ENCODE data around the gene TTC31. TPM values are rescaled to one million over a fixed set of nuclear protein-coding genes. Genes with fewer than 3 reads are reported as not detected.

TTC31 gene
- total and polyA plus RNA-seq, 2 experiments from 2014 or later = 15.9 to 20.4 TPM

DNA sequence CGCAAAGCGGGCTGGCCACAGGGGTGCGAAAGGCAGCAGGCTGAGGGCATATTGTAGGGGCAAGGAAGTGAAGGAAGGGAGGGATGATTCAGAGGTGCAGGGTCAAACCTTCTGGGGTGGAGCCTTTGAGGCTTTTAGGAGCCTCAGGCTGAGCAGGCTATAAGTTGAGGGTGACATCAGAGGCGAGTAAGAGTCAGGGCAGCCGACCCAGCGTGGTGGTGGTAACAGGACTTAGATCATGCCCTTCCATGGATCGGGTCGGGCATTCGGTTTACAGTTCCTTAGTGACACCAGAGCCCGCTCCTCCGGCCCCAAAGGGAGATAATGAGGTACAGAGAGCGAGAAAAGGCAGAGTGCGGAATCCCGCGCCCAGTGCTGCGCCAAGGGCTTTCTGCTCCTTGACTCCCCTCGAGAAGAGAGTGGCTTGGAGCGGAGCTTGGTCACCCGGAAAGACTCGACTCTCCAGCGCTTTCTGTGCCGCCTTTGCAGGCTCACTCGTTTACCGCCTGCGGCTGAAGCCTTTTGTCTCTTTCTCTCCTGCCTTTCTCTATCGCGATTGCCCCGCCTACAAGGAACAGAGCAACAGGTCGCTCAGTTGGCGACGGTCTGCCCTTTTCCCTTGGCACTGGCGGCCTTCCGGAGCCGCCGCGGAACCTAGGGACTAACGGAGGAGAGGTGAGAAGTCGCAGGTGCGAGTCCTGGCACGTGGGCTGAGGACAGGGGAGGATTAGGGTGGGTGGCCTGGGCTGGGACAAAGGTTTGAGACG is 15.8 kb downstream of the TTC31 start:
- in situ Hi-C loops (cut with MboI) = no loop called here
- DNase-seq = peak; percentile 63
- 0 out of 2 replicates have a peak overlapping the region, but pooled peaks have one; percentile 4 for H3K9ac ChIP-seq

GRCh38 chr2:74499267-74499939 is 16.5 kb downstream of the TTC31 start, which contains the start of gene LBX2:
LBX2 (minus strand) TSS chr2:74499603; CDS start chr2:74499537, 66 bp downstream.
- in situ Hi-C loops (cut with MboI) = no loop called here
- peak; percentile 63 for DNase-seq
- TF ChIP-seq EZH2phosphoT487 (IDR thresholded peaks at IDR 0.05; ENCODE audit: insufficient read depth, low read depth) (no peak), EZH2 (IDR thresholded peaks at IDR 0.05; ENCODE audit: insufficient read depth, poor library complexity, severe bottlenecking) (peak; percentile 8)
- peaks cover 11% of the 10 kb centered on the region for H3K4me1 ChIP-seq (ENCODE audit: insufficient read depth)
- H3K9me2 ChIP-seq (ENCODE audit: insufficient read depth) = no peaks in the 10 kb centered on the region
- H3F3A ChIP-seq (ENCODE audit: insufficient read depth) = peaks cover 5% of the 10 kb centered on the region; the same call in 1 of the 2 replicates
- H3K9ac ChIP-seq = 0 out of 2 replicates have a peak within 1 kb of the TSS, but pooled peaks have one; percentile 4
- H3K4me2 ChIP-seq (ENCODE audit: unreplicated experiment) = peak within 1 kb of the TSS; percentile 96
- no peaks in the 10 kb centered on the region for H3K36me3 ChIP-seq (ENCODE audit: low read depth)
- no peaks in the 10 kb centered on the region for H3K9me3 ChIP-seq (ENCODE audit: low read depth)
- H3K4me3 ChIP-seq = peak within 1 kb of the TSS; percentile 68
- no peaks in the 10 kb centered on the region for H3K27me3 ChIP-seq (replicated peaks; ENCODE audit: insufficient read depth)
- H3K27ac ChIP-seq = no peak within 1 kb of the TSS
- peak within 1 kb of the TSS; percentile 68 for H2AFZ ChIP-seq
- no peaks in the 10 kb centered on the region for H4K20me1 ChIP-seq (ENCODE audit: insufficient read depth)
- 11 to 15% methylated on average over 48 to 65 of the region's 65 CpGs for WGBS, 2 experiments (ENCODE audit: low coverage in 1 of 2, low lambda C conversion rate in 2 of 2, missing lambda C conversion rate in 2 of 2)
- no peaks in the 10 kb centered on the region for H3K79me2 ChIP-seq (ENCODE audit: insufficient read depth)

More for the DNA sequence above, 15.8 kb downstream of the TTC31 start:
- no peak overlapping the region for H3K27ac ChIP-seq
- H2AFZ ChIP-seq = peak overlapping the region; percentile 68
- H3K9me3 ChIP-seq (ENCODE audit: low read depth) = no peaks in the 10 kb centered on the region
- H3K36me3 ChIP-seq (ENCODE audit: low read depth) = no peaks in the 10 kb centered on the region; the same call in 1 of the 2 replicates
- peak overlapping the region; percentile 68 for H3K4me3 ChIP-seq
- peak overlapping the region; percentile 96 for H3K4me2 ChIP-seq (ENCODE audit: unreplicated experiment)
- TF ChIP-seq EZH2phosphoT487 (IDR thresholded peaks at IDR 0.05; ENCODE audit: insufficient read depth, low read depth) = 0 out of 2 replicates have a peak, but pooled peaks have one; percentile 25
- TF ChIP-seq EZH2 (IDR thresholded peaks at IDR 0.05; ENCODE audit: insufficient read depth, poor library complexity, severe bottlenecking) = peak; percentile 40
- no peaks in the 10 kb centered on the region for H4K20me1 ChIP-seq (ENCODE audit: insufficient read depth)
- no peaks in the 10 kb centered on the region for H3K27me3 ChIP-seq (replicated peaks; ENCODE audit: insufficient read depth)
- peaks cover 10% of the 10 kb centered on the region for H3K4me1 ChIP-seq (ENCODE audit: insufficient read depth)
- WGBS, 2 experiments (ENCODE audit: low coverage in 1 of 2, low lambda C conversion rate in 2 of 2, missing lambda C conversion rate in 2 of 2) = 3% methylated on average over 38 to 41 of the region's 41 CpGs
- no peaks in the 10 kb centered on the region for H3K79me2 ChIP-seq (ENCODE audit: insufficient read depth)
- no peaks in the 10 kb centered on the region for H3F3A ChIP-seq (ENCODE audit: insufficient read depth)
- H3K9me2 ChIP-seq (ENCODE audit: insufficient read depth) = no peaks in the 10 kb centered on the region

GRCh38 chr2:74499940-74500577 is 17.2 kb downstream of the TTC31 start:
- H3K4me3 ChIP-seq = no peak overlapping the region
- no peak for TF ChIP-seq EZH2 (IDR thresholded peaks at IDR 0.05; ENCODE audit: insufficient read depth, poor library complexity, severe bottlenecking)
- TF ChIP-seq EZH2phosphoT487 (IDR thresholded peaks at IDR 0.05; ENCODE audit: insufficient read depth, low read depth) = no peak
- H3K27ac ChIP-seq = no peak overlapping the region
- peaks cover 5% of the 10 kb centered on the region; the same call in 1 of the 2 replicates for H3K79me2 ChIP-seq (ENCODE audit: insufficient read depth)
- no peaks in the 10 kb centered on the region for H4K20me1 ChIP-seq (ENCODE audit: insufficient read depth)
- in situ Hi-C loops (cut with MboI) = loop anchor here (5.0 kb wide), 1 partner anchor 87 kb away; no protein-coding TSS in a partner anchor
- H3K4me1 ChIP-seq (ENCODE audit: insufficient read depth) = peaks cover 16% of the 10 kb centered on the region
- peaks cover 12% of the 10 kb centered on the region for H3F3A ChIP-seq (ENCODE audit: insufficient read depth)
- no peak overlapping the region for H2AFZ ChIP-seq
- H3K9me2 ChIP-seq (ENCODE audit: insufficient read depth) = no peaks in the 10 kb centered on the region
- H3K4me2 ChIP-seq (ENCODE audit: unreplicated experiment) = no peak overlapping the region
- H3K27me3 ChIP-seq (replicated peaks; ENCODE audit: insufficient read depth) = no peaks in the 10 kb centered on the region
- no peak for DNase-seq
- 69 to 72% methylated on average over 15 of the region's 15 CpGs for WGBS, 2 experiments (ENCODE audit: low coverage in 1 of 2, low lambda C conversion rate in 2 of 2, missing lambda C conversion rate in 2 of 2)
- H3K9ac ChIP-seq = no peak overlapping the region
- no peaks in the 10 kb centered on the region for H3K9me3 ChIP-seq (ENCODE audit: low read depth)
- H3K36me3 ChIP-seq (ENCODE audit: low read depth) = no peaks in the 10 kb centered on the region

DNA sequence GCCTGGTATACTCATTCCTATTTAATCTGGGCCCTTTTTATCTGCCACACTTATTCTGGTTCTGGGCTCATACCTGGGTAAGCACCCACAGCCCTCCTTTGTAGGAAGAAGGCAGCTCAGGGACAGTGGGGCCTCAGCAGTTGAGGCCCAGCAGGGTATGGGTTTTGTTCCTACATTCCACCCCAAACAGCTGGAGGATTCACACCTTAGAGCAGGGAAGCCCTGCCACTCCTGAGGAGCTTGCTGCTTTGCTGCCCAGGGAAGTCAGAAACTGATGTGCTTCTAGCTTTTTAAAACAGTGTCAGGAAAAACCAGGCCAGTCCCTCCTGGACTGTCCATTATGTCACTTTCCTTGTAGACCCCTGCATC is 17.7 kb downstream of the TTC31 start:
- H3K27ac ChIP-seq = no peak overlapping the region
- H3K4me1 ChIP-seq (ENCODE audit: insufficient read depth) = peaks cover 21% of the 10 kb centered on the region
- no peak overlapping the region for H2AFZ ChIP-seq
- no peaks in the 10 kb centered on the region for H3K9me3 ChIP-seq (ENCODE audit: low read depth)
- TF ChIP-seq EZH2 (IDR thresholded peaks at IDR 0.05; ENCODE audit: insufficient read depth, poor library complexity, severe bottlenecking) (no peak), EZH2phosphoT487 (IDR thresholded peaks at IDR 0.05; ENCODE audit: insufficient read depth, low read depth) (no peak)
- H3K36me3 ChIP-seq (ENCODE audit: low read depth) = no peaks in the 10 kb centered on the region
- H3K4me3 ChIP-seq = no peak overlapping the region
- H4K20me1 ChIP-seq (ENCODE audit: insufficient read depth) = no peaks in the 10 kb centered on the region
- no peak overlapping the region for H3K4me2 ChIP-seq (ENCODE audit: unreplicated experiment)
- peaks cover 12% of the 10 kb centered on the region for H3F3A ChIP-seq (ENCODE audit: insufficient read depth)
- peaks cover 10% of the 10 kb centered on the region for H3K79me2 ChIP-seq (ENCODE audit: insufficient read depth)
- no peaks in the 10 kb centered on the region for H3K9me2 ChIP-seq (ENCODE audit: insufficient read depth)
- H3K9ac ChIP-seq = no peak overlapping the region
- DNase-seq = no peak
- in situ Hi-C loops (cut with MboI) = loop anchor here (5.0 kb wide), 1 partner anchor 87 kb away; no protein-coding TSS in a partner anchor
- no peaks in the 10 kb centered on the region for H3K27me3 ChIP-seq (replicated peaks; ENCODE audit: insufficient read depth)

All from GM23248 (cell line).